GM20431 (cell line): Measurements from ENCODE around the gene UBALD2.

Source experiments
- in situ Hi-C: fragments of 300-500 bp; cut with MseI, MboI; formaldehyde crosslinking; loops from one replicate; pipeline ENCODE4 v1.15.0; 2020; ENCODE audit warnings: low sequenced_read_pairs; ENCODE audit not compliant: unreplicated experiment

The UBALD2 gene

DNA sequence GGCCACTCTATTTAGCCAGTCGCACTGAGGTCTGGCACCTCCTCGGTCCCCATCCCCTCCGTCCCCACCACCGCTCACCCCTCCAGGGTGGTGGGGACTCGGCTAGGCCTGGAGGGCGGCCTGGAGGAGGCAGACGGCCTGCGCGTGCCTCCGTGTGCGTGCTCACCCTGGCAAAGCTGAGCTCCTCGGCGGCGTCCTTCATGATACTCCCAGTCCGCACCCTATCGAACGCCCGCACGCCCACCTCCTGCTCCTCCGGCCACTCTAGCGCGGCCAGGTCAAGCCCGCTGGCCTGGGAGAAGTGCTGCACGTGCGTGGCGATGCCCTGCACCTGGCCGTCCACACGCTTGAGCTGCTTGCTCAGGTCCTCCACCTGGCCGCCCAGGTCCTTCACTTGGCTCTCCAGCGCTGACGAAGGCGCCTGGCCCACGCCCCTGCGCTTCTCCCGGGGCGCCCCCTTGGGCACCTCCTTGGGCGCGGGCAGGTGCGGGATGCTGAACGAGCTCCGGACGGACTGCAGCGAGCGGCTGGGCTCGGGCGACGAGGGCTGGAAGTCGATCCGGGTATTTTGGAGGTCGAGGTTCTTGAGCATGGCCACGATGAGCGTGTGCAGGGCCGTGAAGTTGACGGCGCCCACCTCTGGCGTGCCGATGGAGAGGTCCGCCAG is 42.3 kb downstream of the UBALD2 start:
- in situ Hi-C loops: loop anchor here (5.0 kb wide), 1 partner anchor 90 kb away; no protein-coding TSS in a partner anchor

DNA sequence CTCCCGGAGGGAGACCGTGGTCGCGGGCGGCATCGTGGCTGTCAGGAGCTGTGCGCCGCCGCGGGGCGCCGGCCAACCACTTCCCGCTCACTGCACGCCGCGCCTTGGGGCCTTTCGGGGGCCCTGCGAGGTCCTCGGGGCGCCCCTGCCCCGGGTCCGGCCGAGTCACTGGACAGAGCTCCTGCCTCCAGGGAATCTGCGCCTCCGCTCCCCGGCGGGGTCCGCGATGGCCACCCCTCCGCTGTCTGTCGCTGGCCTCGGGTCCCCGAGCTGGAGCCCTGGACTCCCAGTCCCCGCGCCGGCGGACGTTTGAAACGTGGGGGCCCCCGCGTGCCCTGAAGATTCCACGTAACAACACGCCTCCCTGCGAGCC is 42.8 kb downstream of the UBALD2 start, which contains the start of gene QRICH2:
QRICH2 (minus strand) TSS at position 311 of the 373 bp plus-strand sequence; CDS start at position 33, 278 bp downstream.
- in situ Hi-C loops: loop anchor here (5.0 kb wide), 1 partner anchor 89 kb away; no protein-coding TSS in a partner anchor

DNA sequence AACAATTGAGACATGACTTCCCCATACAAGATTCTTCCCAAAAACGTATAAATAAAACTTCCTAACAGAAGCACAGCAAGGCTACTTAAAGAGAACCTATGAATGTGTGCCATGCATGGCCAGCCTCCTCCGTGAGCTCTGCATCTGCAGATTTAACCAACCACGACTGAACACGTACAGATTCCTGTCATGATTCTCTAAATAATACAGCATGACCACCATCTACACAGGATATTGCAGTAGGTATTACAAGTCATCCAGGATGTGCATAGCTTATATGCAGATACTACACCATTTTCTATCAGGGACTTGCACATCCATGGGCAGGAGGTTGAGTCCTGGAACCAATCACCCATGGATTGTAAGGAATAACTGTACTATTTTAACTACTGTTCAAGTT is 44.3 kb downstream of the UBALD2 start:
- in situ Hi-C loops: loop anchor here (5.0 kb wide), 1 partner anchor 88 kb away; no protein-coding TSS in a partner anchor

DNA sequence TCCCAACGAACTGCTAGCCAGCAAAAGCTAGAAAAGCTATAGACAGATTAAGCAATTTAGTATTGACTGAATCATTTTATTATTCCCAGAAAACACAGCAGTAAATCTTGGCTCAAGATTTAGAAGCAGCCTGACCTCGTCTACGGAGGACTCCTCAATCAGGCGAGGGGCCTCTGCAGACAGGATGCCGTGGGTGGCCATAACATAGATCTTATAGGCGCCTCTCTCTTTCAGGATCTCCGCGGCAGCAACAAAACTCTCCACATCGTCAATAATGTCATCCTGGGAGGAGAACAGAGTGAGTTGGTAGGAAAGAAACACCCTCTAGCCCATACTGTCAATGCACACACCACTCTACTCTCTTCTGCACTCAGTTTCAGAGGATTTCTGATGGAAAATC is 47.6 kb downstream of the UBALD2 start:
- in situ Hi-C loops: no loop called here

DNA sequence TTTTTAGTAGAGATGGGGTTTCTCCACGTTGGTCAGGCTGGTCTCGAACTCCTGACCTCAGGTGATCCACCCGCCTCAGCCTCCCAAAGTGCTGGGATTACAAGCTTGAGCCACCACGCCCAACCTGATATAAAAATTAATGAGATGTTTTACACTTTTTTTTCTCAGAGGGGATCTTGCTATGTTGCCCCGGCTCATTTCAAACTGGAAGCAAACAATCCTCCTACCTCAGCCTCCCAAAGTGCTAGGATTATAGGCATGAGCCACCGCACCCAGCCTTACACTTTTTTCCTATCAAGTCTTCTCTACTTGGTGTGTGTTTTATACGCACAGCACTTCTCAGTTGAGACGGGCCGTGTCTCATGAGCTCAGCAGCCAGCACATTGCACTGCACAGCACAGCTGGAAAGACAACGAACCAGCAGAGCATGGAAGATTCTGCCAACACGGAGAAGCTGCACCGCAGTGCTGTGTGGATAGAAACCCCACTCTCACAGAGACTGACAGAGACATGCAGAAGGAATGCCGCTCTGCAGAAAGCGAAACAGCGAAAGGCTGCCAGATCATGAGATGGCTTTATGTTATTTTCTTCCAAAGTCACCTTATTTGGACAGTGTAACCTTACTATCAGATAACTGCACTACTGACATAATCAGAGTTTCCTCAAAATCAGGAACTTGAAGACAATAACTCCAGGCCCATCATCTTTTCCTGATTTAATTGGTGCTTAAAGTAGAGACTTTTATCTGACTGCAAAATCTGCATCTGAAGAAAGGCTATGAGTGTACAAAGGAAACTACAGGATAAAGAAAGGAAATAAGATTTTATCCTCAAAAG is 49.5 kb downstream of the UBALD2 start:
- in situ Hi-C loops: no loop called here

DNA sequence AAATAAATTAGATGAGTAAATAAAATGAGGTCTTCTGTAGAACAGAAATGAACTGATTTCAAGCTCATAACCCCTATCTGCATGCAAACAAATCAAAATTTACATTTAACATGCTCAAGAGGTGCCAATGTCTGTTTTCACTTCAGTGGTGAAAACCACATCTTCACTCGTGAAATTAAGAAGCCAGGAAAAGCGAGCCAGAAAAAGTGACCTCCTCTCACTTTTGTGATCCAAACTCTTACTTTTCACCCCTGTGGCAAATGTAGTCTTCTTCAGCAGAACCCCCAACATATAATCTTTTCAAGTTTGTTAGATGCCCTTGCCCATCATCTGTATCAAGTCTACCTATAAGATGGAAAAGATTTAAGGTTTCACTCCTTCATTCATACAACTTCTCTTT is 52.4 kb downstream of the UBALD2 start:
- in situ Hi-C loops: no loop called here

DNA sequence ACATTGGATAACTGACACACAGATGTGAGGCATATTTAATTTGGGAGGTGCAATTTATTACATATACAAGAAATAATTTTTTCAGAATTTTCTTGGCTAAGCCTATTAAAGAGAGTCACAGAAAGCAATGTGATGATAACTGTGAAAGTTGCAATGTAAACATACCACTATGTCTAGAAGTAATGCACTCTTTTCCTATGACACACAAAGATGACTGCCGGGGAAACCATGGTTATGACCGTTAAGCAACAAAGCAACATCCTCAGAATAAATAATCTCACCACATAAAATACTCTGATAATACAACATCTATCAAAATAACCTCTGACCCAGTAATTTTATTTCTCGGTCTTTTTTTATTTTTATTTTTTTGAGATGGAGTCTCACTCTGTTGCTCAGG is 53.4 kb downstream of the UBALD2 start:
- in situ Hi-C loops: no loop called here
